Immature natural killer cell (primary cell): ENCODE data around the gene TADA2B. TPM values are rescaled to one million over a fixed set of nuclear protein-coding genes. Genes with fewer than 3 reads are reported as not detected.
"Not testable (repeated sequence)": the region's sequence is repeated elsewhere in the genome, so short reads cannot be mapped to it uniquely, and the experiment has no call there.

Experiments
- DNase-seq, 3 donors: peaks; one replicate each; pipeline ENCODE4 v3.0.0; 2022; ENCODE audit warnings: mixed read lengths in 1 of 3
- H3K27ac Mint-ChIP-seq, 6 donors: one replicate each; pipeline ENCODE4 v1.8.0; 2020; ENCODE audit warnings: mixed read lengths in 6 of 6, mild to moderate bottlenecking in 5 of 6, inconsistent platforms in 4 of 6, moderate library complexity in 3 of 6
- H3K27me3 Mint-ChIP-seq, 3 donors: one replicate each; pipeline ENCODE4 v1.8.0; 2020 to 2021; ENCODE audit warnings: low read depth in 3 of 3, mild to moderate bottlenecking in 3 of 3, mixed read lengths in 3 of 3, moderate library complexity in 3 of 3, inconsistent platforms in 1 of 3
- H3K36me3 Mint-ChIP-seq, 3 donors: one replicate each; pipeline ENCODE4 v1.8.0; 2020; ENCODE audit warnings: mixed read lengths in 3 of 3, inconsistent platforms in 2 of 3, mild to moderate bottlenecking in 2 of 3
- H3K4me1 Mint-ChIP-seq, 2 donors: one replicate each; pipeline ENCODE4 v1.8.0; 2020; ENCODE audit warnings: inconsistent platforms in 2 of 2, mild to moderate bottlenecking in 2 of 2, mixed read lengths in 2 of 2, moderate library complexity in 1 of 2
- H3K4me3 Mint-ChIP-seq, 5 donors: one replicate each; pipeline ENCODE4 v1.8.0; 2020; ENCODE audit warnings: mild to moderate bottlenecking in 5 of 5, mixed read lengths in 5 of 5, inconsistent platforms in 3 of 5, moderate library complexity in 3 of 5
- H3K9me3 Mint-ChIP-seq, 6 donors: one replicate each; pipeline ENCODE4 v1.8.0; 2020; ENCODE audit warnings: mild to moderate bottlenecking in 6 of 6, mixed read lengths in 6 of 6, inconsistent platforms in 4 of 6, moderate library complexity in 3 of 6
- polyA plus RNA-seq, 3 donors: library from polyadenylated mRNA; unstranded; fragments of 300-500 nt; fragmentation: Illumina TruSeq; gene quantifications; one replicate each; pipeline ENCODE4 v1.2.3, GENCODE V29; 2021

Gene TADA2B
- polyA plus RNA-seq, 3 donors from 2014 or later: 2.1 to 3.9 (median 3.0) TPM

DNA sequence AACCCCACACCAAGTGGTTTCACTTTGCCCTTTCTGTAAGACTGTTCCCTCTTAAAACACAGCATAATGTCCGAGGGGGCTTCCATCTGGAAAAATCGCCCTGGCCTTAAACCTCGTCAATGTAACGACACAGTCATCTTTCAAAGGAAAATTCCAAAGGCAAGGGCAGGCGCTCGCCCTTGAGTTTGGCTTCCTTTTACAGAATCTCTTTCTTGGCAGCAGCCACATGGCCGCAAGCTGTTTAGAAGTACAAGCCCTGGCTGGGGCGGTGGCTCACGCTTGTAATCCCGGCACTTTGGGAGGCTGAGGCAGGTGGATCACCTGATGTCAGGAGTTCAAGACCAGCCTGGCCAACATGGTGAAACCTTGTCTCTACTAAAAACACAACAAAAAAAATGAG is 51.7 kb downstream of the TADA2B start:
- peaks cover 4 to 13% (median 6%) of the 10 kb centered on the region in 3 donors for H3K27me3 Mint-ChIP-seq
- DNase-seq: no peak
- H3K27ac Mint-ChIP-seq: no peak overlapping the region
- no peaks in the 10 kb centered on the region for H3K4me1 Mint-ChIP-seq
- H3K36me3 Mint-ChIP-seq: no peaks in the 10 kb centered on the region
- H3K9me3 Mint-ChIP-seq: no peaks in the 10 kb centered on the region
- H3K4me3 Mint-ChIP-seq: no peak overlapping the region

DNA sequence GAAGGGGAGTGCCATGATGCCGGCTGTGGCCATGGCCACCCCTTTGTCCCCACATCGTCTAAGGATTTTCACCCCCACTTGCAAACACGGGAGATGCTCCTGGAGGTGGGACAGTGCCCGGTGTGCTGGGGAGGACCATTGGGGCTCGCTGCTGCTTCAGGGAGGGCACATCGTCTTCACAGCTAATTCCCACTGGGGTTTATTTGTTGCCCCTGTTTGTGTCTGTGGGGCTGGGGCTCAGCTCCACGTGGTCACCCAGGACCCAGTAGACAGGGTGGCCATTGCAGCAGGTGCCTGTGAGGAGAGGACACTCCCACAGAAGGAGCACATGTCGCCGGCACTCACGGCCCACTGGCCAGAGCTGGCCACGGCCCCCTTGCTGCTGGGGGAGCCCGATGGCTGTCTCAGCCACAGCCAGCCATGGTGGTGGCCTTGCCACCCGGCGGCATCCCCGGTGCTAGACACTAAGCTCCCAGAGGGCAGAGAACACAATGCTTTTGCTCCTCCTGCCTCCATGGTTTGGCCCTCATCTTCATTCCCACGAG is 52.5 kb downstream of the TADA2B start:
- no peak for DNase-seq
- Mint-ChIP-seq H3K4me3 (no peak overlapping the region), H3K27ac (no peak overlapping the region), H3K27me3 (peaks cover 4 to 12% (median 6%) of the 10 kb centered on the region in 3 donors), H3K36me3 (no peaks in the 10 kb centered on the region), H3K4me1 (no peaks in the 10 kb centered on the region), H3K9me3 (no peaks in the 10 kb centered on the region)

- Mint-ChIP-seq H3K36me3 (no peaks in the 10 kb centered on the region), H3K4me1 (peaks cover 0 to under 1% of the 10 kb centered on the region in 2 donors), H3K27me3 (peaks cover under 1 to 13% (median 7%) of the 10 kb centered on the region in 3 donors), H3K9me3 (no peaks in the 10 kb centered on the region), H3K4me3 (no peak overlapping the region), H3K27ac (no peak overlapping the region)
- DNase-seq: no peak
Measured at GRCh38 chr4:7096236-7096635, 53.1 kb downstream of the TADA2B start.

GRCh38 chr4:7101692-7102515 is 58.7 kb downstream of the TADA2B start:
- Mint-ChIP-seq H3K4me1 (peaks cover 22 to 24% of the 10 kb centered on the region in 2 donors), H3K27me3 (peaks cover 2 to 8% (median 6%) of the 10 kb centered on the region in 3 donors), H3K9me3 (no peaks in the 10 kb centered on the region), H3K36me3 (no peaks in the 10 kb centered on the region), H3K4me3 (peak overlapping the region; percentile 87 to 91 (median 87)), H3K27ac (peak overlapping the region in 1 of 6 donors; percentile 69)
- DNase-seq: peak; percentile 27 to 44 (median 41)

GRCh38 chr4:7102516-7102909 is 59.3 kb downstream of the TADA2B start:
- not testable (repeated sequence) for H3K36me3 Mint-ChIP-seq, H3K9me3 Mint-ChIP-seq, DNase-seq, H3K27me3 Mint-ChIP-seq, H3K27ac Mint-ChIP-seq
- peaks cover 22 to 24% of the 10 kb centered on the region in 2 donors for H3K4me1 Mint-ChIP-seq
- H3K4me3 Mint-ChIP-seq: peak overlapping the region; percentile 87 to 91 (median 87)

DNA sequence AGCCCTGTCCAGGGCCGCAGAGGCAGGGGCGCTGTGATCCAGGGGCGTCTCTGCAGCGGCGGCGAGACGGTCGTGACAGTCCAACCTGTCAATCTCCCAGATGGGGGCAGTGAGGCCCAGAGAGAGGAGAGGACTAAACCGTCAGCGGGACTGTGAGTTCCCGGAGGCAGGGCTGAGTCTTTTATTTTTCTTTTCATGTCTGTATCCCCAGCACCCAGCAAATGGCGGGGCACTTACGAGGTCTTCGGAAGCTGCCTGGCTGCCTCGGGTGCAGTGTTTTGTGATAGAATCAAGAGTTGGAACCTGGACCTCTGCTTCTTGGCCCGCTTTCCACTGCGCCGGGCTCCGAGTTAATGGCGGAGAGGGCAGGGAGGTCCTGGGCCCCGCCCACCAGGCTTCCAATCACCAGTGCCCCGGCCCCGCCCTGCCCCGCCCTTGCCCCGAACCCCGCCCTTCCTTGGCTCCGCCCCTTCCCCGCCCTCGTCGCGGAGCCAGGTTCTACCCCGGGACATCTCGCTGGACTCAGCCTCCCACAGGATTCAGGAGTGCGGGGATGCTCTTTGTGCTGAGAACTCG is 59.9 kb downstream of the TADA2B start:
- Mint-ChIP-seq H3K36me3 (no peaks in the 10 kb centered on the region), H3K27me3 (peaks cover 2 to 4% (median 4%) of the 10 kb centered on the region in 3 donors), H3K27ac (peak overlapping the region in 2 of 6 donors; percentile 62 to 73), H3K4me1 (peaks cover 22 to 24% of the 10 kb centered on the region in 2 donors), H3K4me3 (peak overlapping the region; percentile 87 to 91 (median 87)), H3K9me3 (no peaks in the 10 kb centered on the region)
- peak; percentile 41 to 64 (median 51) for DNase-seq

GRCh38 chr4:7103607-7104365 is 60.6 kb downstream of the TADA2B start:
- no peak for DNase-seq
- Mint-ChIP-seq H3K9me3 (no peaks in the 10 kb centered on the region), H3K4me1 (peaks cover 22 to 24% of the 10 kb centered on the region in 2 donors), H3K36me3 (no peaks in the 10 kb centered on the region), H3K27ac (peak overlapping the region in 1 of 6 donors; percentile 53), H3K27me3 (peaks cover 2 to 4% (median 3%) of the 10 kb centered on the region in 3 donors), H3K4me3 (peak overlapping the region; percentile 87 to 91 (median 87))

GRCh38 chr4:7104366-7105031 is 61.3 kb downstream of the TADA2B start:
- H3K27me3 Mint-ChIP-seq: peaks cover 2 to 4% (median 3%) of the 10 kb centered on the region in 3 donors
- H3K27ac Mint-ChIP-seq: peak overlapping the region in 2 of 6 donors; percentile 34 to 55
- H3K36me3 Mint-ChIP-seq: no peaks in the 10 kb centered on the region
- no peaks in the 10 kb centered on the region for H3K9me3 Mint-ChIP-seq
- H3K4me3 Mint-ChIP-seq: peak overlapping the region; percentile 48 to 89 (median 87)
- H3K4me1 Mint-ChIP-seq: peaks cover 22 to 24% of the 10 kb centered on the region in 2 donors
- no peak for DNase-seq

DNA sequence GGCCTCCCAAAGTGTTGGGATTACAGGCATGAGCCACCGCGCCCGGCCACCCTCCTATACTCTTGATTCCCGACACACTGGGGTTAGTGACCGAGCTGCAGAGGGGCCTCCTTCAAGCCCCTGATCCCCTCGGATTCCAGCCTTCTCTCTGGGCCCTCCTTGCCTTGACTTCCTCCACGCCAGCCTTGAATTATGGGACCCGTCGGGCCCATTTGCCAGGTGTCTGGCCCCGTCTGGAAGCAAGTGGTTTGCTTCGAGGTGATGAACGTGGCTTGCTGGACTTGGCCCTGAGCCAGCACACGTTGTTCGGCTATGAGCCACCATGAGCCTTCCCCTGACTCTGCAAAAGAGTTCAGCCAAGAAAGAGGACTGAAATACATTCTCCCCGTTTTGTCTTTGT is 62.1 kb downstream of the TADA2B start:
- H3K27ac Mint-ChIP-seq: no peak overlapping the region
- peaks cover 22 to 24% of the 10 kb centered on the region in 2 donors for H3K4me1 Mint-ChIP-seq
- no peaks in the 10 kb centered on the region for H3K9me3 Mint-ChIP-seq
- H3K4me3 Mint-ChIP-seq: peak overlapping the region in 1 of 5 donors; percentile 10
- DNase-seq: no peak
- peaks cover 2 to 4% (median 3%) of the 10 kb centered on the region in 3 donors for H3K27me3 Mint-ChIP-seq
- H3K36me3 Mint-ChIP-seq: no peaks in the 10 kb centered on the region

GRCh38 chr4:7107166-7107905 is 64.2 kb downstream of the TADA2B start:
- H3K27me3 Mint-ChIP-seq: peaks cover under 1 to 2% (median 2%) of the 10 kb centered on the region in 3 donors

More at GRCh38 chr4:7107166-7107905, 64.2 kb downstream of the TADA2B start:
- H3K4me3 Mint-ChIP-seq: no peak overlapping the region
- no peaks in the 10 kb centered on the region for H3K36me3 Mint-ChIP-seq
- H3K4me1 Mint-ChIP-seq: peaks cover 14% of the 10 kb centered on the region in 2 donors
- DNase-seq: no peak
- no peaks in the 10 kb centered on the region for H3K9me3 Mint-ChIP-seq
- no peak overlapping the region for H3K27ac Mint-ChIP-seq
